ENCODE measurements around the gene ARPC1B. TPM values are rescaled to one million over a fixed set of nuclear protein-coding genes. Genes with fewer than 3 reads are reported as not detected.

The ARPC1B gene
- total and polyA plus RNA-seq, 10 donors = 302 to 758 (median 418) TPM

- Histone ChIP-seq H3K4me3 (peak overlapping the region in 2 of 8 donors; percentile 38 to 59), H3K27me3 (replicated peaks in 1 of 7) (no peaks in the 10 kb centered on the region), H3K9me3 (no peaks in the 10 kb centered on the region), H3K27ac (peak overlapping the region in 7 of 8 donors; percentile 0 to 99 (median 96)), H3K4me1 (peaks cover 46 to 100% (median 91%) of the 10 kb centered on the region in 6 donors), H3K36me3 (peaks cover 0 to 82% (median 32%) of the 10 kb centered on the region in 6 donors)
- intact Hi-C loops (cut with DNase I; ENCODE audit: low total_unique reads) = no loop called here
- 59 to 92% (median 70%) methylated on average over 4 to 7 of the region's 7 CpGs for WGBS, 5 donors
- peak; percentile 84 for DNase-seq
- TF ChIP-seq, protein P1, sequence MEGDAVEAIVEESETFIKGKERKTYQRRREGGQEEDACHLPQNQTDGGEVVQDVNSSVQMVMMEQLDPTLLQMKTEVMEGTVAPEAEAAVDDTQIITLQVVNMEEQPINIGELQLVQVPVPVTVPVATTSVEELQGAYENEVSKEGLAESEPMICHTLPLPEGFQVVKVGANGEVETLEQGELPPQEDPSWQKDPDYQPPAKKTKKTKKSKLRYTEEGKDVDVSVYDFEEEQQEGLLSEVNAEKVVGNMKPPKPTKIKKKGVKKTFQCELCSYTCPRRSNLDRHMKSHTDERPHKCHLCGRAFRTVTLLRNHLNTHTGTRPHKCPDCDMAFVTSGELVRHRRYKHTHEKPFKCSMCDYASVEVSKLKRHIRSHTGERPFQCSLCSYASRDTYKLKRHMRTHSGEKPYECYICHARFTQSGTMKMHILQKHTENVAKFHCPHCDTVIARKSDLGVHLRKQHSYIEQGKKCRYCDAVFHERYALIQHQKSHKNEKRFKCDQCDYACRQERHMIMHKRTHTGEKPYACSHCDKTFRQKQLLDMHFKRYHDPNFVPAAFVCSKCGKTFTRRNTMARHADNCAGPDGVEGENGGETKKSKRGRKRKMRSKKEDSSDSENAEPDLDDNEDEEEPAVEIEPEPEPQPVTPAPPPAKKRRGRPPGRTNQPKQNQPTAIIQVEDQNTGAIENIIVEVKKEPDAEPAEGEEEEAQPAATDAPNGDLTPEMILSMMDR (IDR thresholded peaks at IDR 0.05 in 8 of 11, conservative IDR thresholded peaks at IDR 0.05 in 3 of 11) = no peak
- no peak for TF ChIP-seq POLR2A (IDR thresholded peaks at IDR 0.05)
- TF ChIP-seq POLR2AphosphoS5 (IDR thresholded peaks at IDR 0.05) = peak in 2 of 3 donors; percentile 4 to 59
Measured at GRCh38 chr7:99381664-99382075, 7.1 kb downstream of the ARPC1B start.

DNA sequence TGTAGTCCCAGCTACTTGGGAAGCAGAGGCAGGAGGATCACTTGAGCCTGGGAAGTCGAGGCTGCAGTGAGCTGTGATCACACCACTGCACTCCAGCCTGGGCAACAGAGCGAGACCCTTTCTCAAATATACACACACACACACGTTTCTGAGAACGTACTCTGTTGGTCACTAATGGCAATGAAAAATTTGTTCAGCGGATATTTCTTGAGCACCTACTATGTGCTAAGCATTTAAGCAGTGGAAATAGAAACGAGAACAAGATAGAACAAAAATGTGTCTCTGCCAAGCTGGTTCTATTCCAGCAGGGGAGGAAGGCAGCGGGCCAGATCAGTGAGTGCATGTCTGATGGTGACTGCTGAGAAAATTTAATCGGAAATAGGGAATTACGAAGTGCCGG is 8.7 kb downstream of the ARPC1B start:
- H3K27ac ChIP-seq = peak overlapping the region in 3 of 8 donors; percentile 63 to 99 (median 98)
- H3K9me3 ChIP-seq = no peaks in the 10 kb centered on the region
- WGBS, 5 donors = 91 to 94% (median 93%) methylated on average over 10 of the region's 10 CpGs
- H3K4me3 ChIP-seq = no peak overlapping the region
- intact Hi-C loops (cut with DNase I; ENCODE audit: low total_unique reads) = no loop called here
- DNase-seq = no peak
- no peak for TF ChIP-seq POLR2A (IDR thresholded peaks at IDR 0.05)
- TF ChIP-seq, protein P1 (IDR thresholded peaks at IDR 0.05 in 8 of 11, conservative IDR thresholded peaks at IDR 0.05 in 3 of 11) = no peak
- TF ChIP-seq POLR2AphosphoS5 (IDR thresholded peaks at IDR 0.05) = no peak
- peaks cover 0 to 82% (median 34%) of the 10 kb centered on the region in 6 donors for H3K36me3 ChIP-seq
- H3K27me3 ChIP-seq (replicated peaks in 1 of 7) = no peaks in the 10 kb centered on the region
- H3K4me1 ChIP-seq = peaks cover 35 to 95% (median 77%) of the 10 kb centered on the region in 6 donors

DNA sequence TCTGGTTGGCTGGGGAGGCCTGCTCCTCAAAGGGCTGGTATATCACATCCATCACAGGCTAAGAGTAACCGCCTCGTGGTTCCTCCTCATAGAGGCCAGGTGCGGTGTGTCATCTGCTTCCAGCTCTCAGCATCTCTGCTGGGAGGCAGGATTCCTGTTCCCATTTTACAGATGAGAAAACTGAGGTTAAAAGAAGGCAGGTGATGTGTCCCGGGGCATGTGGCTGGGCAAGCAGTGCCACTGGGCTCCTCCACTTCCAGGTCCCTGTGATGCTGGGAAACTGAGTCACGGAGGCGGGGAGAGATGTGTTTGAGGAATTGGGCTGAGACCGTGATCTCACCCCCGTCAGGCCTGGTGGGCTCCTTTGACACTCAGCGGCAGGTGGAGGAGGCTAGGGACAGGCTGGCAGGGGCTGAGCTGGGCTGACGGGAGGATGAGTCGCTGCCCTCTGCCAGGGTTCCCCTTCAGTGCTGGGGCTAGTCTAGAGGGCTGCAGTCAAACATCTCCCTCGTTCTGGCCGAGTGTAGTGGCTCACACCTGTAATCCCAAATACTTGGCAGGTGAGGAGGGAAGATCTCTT is 9.4 kb downstream of the ARPC1B start:
- H3K36me3 ChIP-seq = peaks cover 0 to 82% (median 38%) of the 10 kb centered on the region in 6 donors

GRCh38 chr7:99384523-99384922 is 10.0 kb downstream of the ARPC1B start:
- 74 to 87% (median 87%) methylated on average over 4 of the region's 4 CpGs for WGBS, 5 donors
- Histone ChIP-seq H3K27me3 (replicated peaks in 1 of 7) (no peaks in the 10 kb centered on the region), H3K27ac (peak overlapping the region in 5 of 8 donors; percentile 20 to 99 (median 63)), H3K36me3 (peaks cover 0 to 87% (median 44%) of the 10 kb centered on the region in 6 donors), H3K4me3 (no peak overlapping the region), H3K9me3 (no peaks in the 10 kb centered on the region), H3K4me1 (peaks cover 24 to 82% (median 64%) of the 10 kb centered on the region in 6 donors)
- TF ChIP-seq POLR2AphosphoS5 (IDR thresholded peaks at IDR 0.05) (no peak), POLR2A (IDR thresholded peaks at IDR 0.05) (no peak)
- TF ChIP-seq, protein P1 (IDR thresholded peaks at IDR 0.05 in 8 of 11, conservative IDR thresholded peaks at IDR 0.05 in 3 of 11) = no peak
- no peak for DNase-seq
- intact Hi-C loops (cut with DNase I; ENCODE audit: low total_unique reads) = no loop called here

More for the DNA sequence above, 9.4 kb downstream of the ARPC1B start:
- Histone ChIP-seq H3K27ac (peak overlapping the region in 4 of 8 donors; percentile 20 to 99 (median 80)), H3K9me3 (no peaks in the 10 kb centered on the region), H3K4me3 (no peak overlapping the region), H3K4me1 (peaks cover 30 to 89% (median 70%) of the 10 kb centered on the region in 6 donors), H3K27me3 (replicated peaks in 1 of 7) (no peaks in the 10 kb centered on the region)
- TF ChIP-seq POLR2A (IDR thresholded peaks at IDR 0.05) (no peak), POLR2AphosphoS5 (IDR thresholded peaks at IDR 0.05) (peak in 2 of 3 donors; percentile 27 to 68)
- 88 to 97% (median 90%) methylated on average over 9 to 13 of the region's 13 CpGs for WGBS, 5 donors
- no peak for DNase-seq
- intact Hi-C loops (cut with DNase I; ENCODE audit: low total_unique reads) = no loop called here
